GM10266 (cell line): ENCODE results near the gene CHRNA10.
"Not testable (repeated sequence)": the region's sequence is repeated elsewhere in the genome, so short reads cannot be mapped to it uniquely, and the experiment has no call there.

ENCODE experiments used
- DNase-seq: peaks from one replicate; pipeline ENCODE4 v3.0.0; 2012; ENCODE audit errors: extremely low spot score
- CTCF ChIP-seq: IDR thresholded peaks from 2 replicates; pipeline ENCODE4 v1.5.1; 2012; ENCODE audit warnings: mild to moderate bottlenecking, low read depth; ENCODE audit not compliant: control insufficient read depth, insufficient read depth; ENCODE audit errors: missing control alignments

The CHRNA10 gene

DNA sequence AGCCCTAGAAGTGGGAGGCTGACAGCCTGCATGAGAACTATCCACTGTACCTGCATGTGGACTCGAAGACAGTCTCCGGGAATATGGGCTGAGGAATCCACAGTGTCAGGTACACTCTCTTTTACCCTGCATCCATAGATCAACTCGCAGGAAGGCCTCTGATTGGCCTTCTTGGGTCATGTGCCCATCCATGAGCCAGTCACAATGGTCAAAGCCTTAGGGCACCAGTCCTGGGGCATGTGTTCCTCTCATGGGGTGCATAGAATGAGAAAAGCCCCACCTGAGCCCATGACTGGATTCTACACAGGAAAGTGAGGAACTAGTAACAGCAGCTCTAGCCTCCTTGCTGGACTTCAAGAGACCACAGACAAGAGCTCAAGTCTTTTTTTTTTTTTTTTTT lies 15.6 kb downstream of the CHRNA10 start:
- no peak for TF ChIP-seq CTCF
- DNase-seq = no peak

DNA sequence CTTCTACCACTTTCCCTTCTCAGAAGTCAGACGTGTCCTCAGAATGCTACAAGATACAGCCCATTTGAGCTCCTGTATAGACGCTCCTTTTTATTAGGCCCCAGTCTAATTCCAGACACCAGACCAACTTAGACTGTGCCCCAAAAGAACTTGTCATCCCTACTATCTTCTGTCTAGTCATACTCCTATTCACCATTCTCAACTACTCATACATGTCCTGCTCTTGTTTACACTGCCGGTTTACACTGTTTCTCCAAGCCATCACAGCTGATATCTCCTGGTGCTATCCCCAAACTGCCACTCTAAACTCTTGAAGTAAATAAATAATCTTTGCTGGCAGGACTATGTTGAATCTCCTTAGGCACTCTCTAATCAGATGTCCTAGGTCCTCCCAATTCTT lies 18.7 kb downstream of the CHRNA10 start:
- not testable (repeated sequence) for DNase-seq

DNA sequence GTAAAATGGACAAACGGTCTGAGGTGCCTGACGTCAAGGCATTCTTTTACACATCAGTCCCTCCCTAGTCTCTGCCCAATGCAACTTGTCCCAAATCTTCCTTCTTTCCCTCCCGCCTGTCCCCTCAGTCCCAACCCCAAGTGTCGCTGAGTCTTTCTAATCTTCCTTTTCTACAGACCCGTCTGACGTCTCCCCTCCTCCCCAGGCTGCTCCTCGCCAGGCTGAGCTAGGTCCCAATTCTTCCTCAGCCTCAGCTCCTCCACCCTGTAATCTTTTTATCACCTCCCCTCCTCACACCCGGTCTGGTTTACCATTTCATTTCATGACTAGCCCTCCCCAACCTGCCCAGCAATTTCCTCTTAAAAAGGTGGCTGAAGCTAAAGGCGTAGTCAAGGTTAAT lies 21.8 kb downstream of the CHRNA10 start:
- DNase-seq = not testable (repeated sequence)

GRCh38 chr11:3648843-3649242 lies 22.3 kb downstream of the CHRNA10 start:
- not testable (repeated sequence) for DNase-seq

DNA sequence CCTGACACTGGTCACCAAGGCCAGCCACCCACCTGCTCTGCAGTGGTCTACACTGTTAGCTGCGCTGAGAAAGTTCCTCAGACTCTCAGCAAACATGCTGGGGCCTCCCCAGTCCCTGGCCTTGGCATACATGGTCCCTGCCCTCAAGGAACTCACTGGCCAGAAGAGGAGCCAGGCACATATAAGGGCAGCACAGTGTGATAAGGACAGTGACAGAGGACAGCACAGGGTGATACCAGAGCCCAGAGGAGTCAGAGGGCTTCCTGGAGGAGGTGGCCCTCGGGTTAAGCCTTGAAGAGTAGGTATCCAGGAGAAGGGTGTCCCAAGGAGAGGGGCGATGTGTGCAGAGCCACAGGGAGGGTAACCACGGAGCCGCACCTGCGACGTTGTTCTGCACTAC lies 25.6 kb downstream of the CHRNA10 start:
- DNase-seq = no peak
- no peak for TF ChIP-seq CTCF

- no peak for TF ChIP-seq CTCF
- no peak for DNase-seq
Measured at GRCh38 chr11:3644817-3645235, 26.4 kb downstream of the CHRNA10 start, which contains the start of gene ART1. Gene ART1, plus strand, starts transcription at chr11:3645128. Its CDS starts 14,086 bp downstream, at chr11:3659214.

DNA sequence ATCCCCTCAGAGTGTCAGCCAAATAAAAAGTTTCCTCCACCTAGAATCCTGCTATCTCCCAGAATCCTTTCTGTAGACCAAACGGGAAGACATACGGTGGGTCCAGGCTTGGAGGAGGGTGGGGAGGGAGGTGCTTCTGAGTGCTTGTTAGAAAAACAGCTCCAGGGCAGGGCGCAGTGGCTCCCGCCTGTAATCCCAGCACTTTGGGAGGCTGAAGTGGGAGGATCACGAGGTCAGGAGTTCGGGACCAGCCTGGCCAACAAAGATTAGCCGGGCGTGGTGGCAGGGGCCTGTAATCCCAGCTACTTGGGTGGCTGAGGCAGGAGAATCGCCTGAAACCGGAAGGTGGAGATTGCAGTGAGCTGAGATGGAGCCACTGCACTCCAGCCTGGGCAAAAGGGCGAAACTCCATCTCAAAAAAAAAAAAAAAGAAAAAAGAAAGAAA lies 28.1 kb downstream of the CHRNA10 start:
- not testable (repeated sequence) for DNase-seq

DNA sequence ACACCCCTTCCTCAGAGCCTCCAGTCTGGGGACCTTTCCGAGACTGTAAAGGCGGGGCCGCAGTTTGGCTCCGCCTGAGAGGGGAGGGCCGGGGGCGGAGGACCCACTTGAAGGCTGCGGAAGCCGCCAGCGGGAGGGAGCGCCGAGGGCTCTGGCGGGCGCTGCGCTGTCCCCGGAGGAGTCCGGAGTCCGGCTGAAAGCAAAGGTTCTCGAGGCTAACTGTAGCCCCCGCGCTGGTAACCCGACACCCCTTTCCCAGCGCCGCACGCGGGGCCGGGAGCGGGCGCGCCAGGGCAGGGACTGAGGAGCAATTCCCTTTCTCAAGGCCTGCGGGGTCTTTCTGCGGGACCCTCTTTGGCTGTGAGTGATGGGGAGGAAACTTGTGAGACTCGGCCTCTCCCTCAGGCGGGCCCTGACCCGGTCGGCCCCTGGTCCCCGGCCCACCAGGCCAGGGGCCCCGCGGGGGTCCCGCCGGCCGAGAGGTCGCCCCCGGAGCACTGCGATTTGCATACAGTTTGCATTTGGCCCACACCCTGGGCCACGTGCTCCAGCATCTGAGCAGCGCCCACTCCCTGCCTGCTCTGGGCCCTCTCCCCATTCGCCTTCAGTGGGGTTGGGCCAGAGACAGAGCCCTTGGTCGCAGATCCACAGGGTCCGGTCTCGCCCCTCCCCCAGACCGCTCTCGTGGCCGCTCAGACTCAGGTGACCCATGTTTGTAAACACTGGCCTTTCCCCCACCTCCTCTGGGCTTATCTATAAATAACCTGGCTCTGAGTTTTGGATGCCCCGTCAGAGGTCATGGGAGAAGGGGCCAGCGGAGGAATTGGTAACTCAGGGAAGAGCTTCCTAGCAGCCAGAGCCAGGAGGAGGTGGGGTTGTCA lies 28.9 kb downstream of the CHRNA10 start:
- peak; percentile 88 for DNase-seq
- no peak for TF ChIP-seq CTCF

- DNase-seq = no peak
- no peak for TF ChIP-seq CTCF
Measured at GRCh38 chr11:3641701-3642070, 29.5 kb downstream of the CHRNA10 start, which contains the start of gene ART5. Gene ART5, minus strand, starts transcription at chr11:3641992. Its CDS starts 130 bp downstream, at chr11:3641862.
